OCI-LY7 (cell line): ENCODE data around the gene RRAGD.

Experiments
- EZH2phosphoT487 ChIP-seq: fragments of 200-600 bp; sonication (generic); IDR thresholded peaks from 2 replicates; pipeline ENCODE4 v1.6.1; 2018; ENCODE audit warnings: low read depth, borderline replicate concordance, mild to moderate bottlenecking, mixed run types, antibody characterized with exemption, low read length, moderate library complexity, mixed read lengths
- TF ChIP-seq, protein P1 (sequence below): fragments of 200-600 bp; sonication (generic); conservative IDR thresholded peaks from 2 replicates; pipeline ENCODE4 v1.5.1; 2014; ENCODE audit warnings: mild to moderate bottlenecking, antibody characterized with exemption, low read length, moderate library complexity, mixed read lengths

DNA sequence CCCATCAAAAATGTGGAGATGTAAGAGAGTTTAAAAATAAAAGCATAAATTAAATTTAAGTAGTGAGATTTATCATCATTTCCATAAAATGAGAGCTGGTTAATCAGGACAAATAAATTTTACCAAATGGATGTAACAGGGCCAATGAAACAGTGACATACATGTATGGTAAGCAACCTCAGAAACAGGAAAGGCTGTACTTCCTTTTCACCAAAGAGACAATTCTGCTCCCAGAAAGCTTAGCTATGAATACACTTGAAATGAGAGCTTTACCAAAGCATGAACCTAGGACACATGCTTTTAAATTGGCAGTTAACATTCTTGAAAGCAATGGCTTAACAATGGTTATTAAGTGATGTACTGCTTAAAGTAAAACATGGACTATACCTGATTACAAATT is 47.5 kb downstream of the RRAGD start:
- TF ChIP-seq, protein P1, sequence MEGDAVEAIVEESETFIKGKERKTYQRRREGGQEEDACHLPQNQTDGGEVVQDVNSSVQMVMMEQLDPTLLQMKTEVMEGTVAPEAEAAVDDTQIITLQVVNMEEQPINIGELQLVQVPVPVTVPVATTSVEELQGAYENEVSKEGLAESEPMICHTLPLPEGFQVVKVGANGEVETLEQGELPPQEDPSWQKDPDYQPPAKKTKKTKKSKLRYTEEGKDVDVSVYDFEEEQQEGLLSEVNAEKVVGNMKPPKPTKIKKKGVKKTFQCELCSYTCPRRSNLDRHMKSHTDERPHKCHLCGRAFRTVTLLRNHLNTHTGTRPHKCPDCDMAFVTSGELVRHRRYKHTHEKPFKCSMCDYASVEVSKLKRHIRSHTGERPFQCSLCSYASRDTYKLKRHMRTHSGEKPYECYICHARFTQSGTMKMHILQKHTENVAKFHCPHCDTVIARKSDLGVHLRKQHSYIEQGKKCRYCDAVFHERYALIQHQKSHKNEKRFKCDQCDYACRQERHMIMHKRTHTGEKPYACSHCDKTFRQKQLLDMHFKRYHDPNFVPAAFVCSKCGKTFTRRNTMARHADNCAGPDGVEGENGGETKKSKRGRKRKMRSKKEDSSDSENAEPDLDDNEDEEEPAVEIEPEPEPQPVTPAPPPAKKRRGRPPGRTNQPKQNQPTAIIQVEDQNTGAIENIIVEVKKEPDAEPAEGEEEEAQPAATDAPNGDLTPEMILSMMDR, result no peak
- TF ChIP-seq EZH2phosphoT487, result no peak
